Effector memory CD4-positive, alpha-beta T cell (primary cell): ENCODE results near the gene LGR4.
"Not testable (repeated sequence)": the region's sequence is repeated elsewhere in the genome, so short reads cannot be mapped to it uniquely, and the experiment has no call there.

Experiments used
- DNase-seq, 3 donors: peaks; one replicate each; pipeline ENCODE4 v3.0.0-alpha.2; 2020
- H3K27ac ChIP-seq: 2 replicates; pipeline ENCODE4 v1.7.0; 2013; ENCODE audit warnings: mild to moderate bottlenecking, low read length, moderate library complexity; ENCODE audit not compliant: insufficient read depth, poor library complexity, severe bottlenecking
- H3K27me3 ChIP-seq: replicated peaks from 2 replicates; pipeline ENCODE4 v1.7.0; 2013; ENCODE audit warnings: mild to moderate bottlenecking, low read length; ENCODE audit not compliant: insufficient read depth, control insufficient read depth, poor library complexity, severe bottlenecking
- H3K36me3 ChIP-seq: 2 replicates; pipeline ENCODE4 v1.7.0; 2013; ENCODE audit warnings: mild to moderate bottlenecking, low read length, moderate library complexity; ENCODE audit not compliant: control insufficient read depth, insufficient read depth
- H3K4me1 ChIP-seq: 2 replicates; pipeline ENCODE4 v1.7.0; 2013; ENCODE audit warnings: low read length, mild to moderate bottlenecking; ENCODE audit not compliant: control insufficient read depth, insufficient read depth, poor library complexity, severe bottlenecking
- H3K4me3 ChIP-seq: 2 replicates; pipeline ENCODE4 v1.7.0; 2013; ENCODE audit warnings: low read length, low read depth, mild to moderate bottlenecking; ENCODE audit not compliant: insufficient read depth, poor library complexity, severe bottlenecking
- H3K9me3 ChIP-seq: 2 replicates; pipeline ENCODE4 v1.7.0; 2013; ENCODE audit warnings: mild to moderate bottlenecking, low read length, moderate library complexity; ENCODE audit not compliant: control insufficient read depth

LGR4 gene

GRCh38 chr11:27354359-27354965 is 118.1 kb downstream of the LGR4 start:
- no peaks in the 10 kb centered on the region for H3K27me3 ChIP-seq
- H3K36me3 ChIP-seq, result peaks cover 5% of the 10 kb centered on the region
- no peaks in the 10 kb centered on the region for H3K4me1 ChIP-seq
- no peak overlapping the region for H3K27ac ChIP-seq
- DNase-seq, result no peak
- no peak overlapping the region for H3K4me3 ChIP-seq
- no peaks in the 10 kb centered on the region for H3K9me3 ChIP-seq

- DNase-seq, result no peak
- Histone ChIP-seq H3K4me1 (no peaks in the 10 kb centered on the region), H3K27ac (no peak overlapping the region), H3K27me3 (no peaks in the 10 kb centered on the region), H3K4me3 (no peak overlapping the region), H3K9me3 (no peaks in the 10 kb centered on the region), H3K36me3 (peaks cover 5% of the 10 kb centered on the region)
These were observed 118.8 kb downstream of the LGR4 start for GRCh38 chr11:27353593-27354358.

GRCh38 chr11:27352781-27353180 is 119.8 kb downstream of the LGR4 start:
- Histone ChIP-seq H3K4me1 (no peaks in the 10 kb centered on the region), H3K27me3 (no peaks in the 10 kb centered on the region), H3K4me3 (no peak overlapping the region), H3K9me3 (no peaks in the 10 kb centered on the region), H3K27ac (no peak overlapping the region), H3K36me3 (peaks cover 5% of the 10 kb centered on the region)
- DNase-seq, result no peak

- no peak for DNase-seq
- H3K4me3 ChIP-seq, result no peak overlapping the region
- H3K9me3 ChIP-seq, result no peaks in the 10 kb centered on the region
- H3K4me1 ChIP-seq, result no peaks in the 10 kb centered on the region
- no peak overlapping the region for H3K27ac ChIP-seq
- H3K27me3 ChIP-seq, result no peaks in the 10 kb centered on the region
- H3K36me3 ChIP-seq, result peaks cover 5% of the 10 kb centered on the region
These were observed 122.1 kb downstream of the LGR4 start for GRCh38 chr11:27350511-27350910.

DNA sequence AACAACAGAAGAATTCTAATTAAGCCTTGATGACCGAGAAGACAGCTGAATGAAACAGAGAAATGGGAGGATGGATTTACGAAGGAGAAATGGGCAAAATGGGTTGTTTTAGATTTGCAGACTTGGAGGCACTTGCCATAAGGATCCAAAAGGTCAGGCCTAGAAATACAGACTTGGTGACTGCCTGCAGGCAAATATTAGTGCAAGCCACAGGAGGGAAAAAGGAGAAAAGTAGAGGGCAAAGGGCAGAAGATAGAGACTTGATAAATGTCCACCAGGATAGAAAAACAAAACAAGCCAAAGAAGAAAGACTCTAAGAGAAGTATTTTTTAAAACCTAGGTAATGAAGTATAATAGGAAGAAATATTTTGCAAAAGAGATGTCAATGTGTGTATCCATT is 122.7 kb downstream of the LGR4 start:
- no peaks in the 10 kb centered on the region for H3K4me1 ChIP-seq
- DNase-seq, result no peak
- H3K4me3 ChIP-seq, result no peak overlapping the region
- H3K9me3 ChIP-seq, result no peaks in the 10 kb centered on the region
- no peaks in the 10 kb centered on the region for H3K27me3 ChIP-seq
- no peak overlapping the region for H3K27ac ChIP-seq
- peaks cover 5% of the 10 kb centered on the region for H3K36me3 ChIP-seq

- Histone ChIP-seq H3K4me3 (no peak overlapping the region), H3K4me1 (no peaks in the 10 kb centered on the region), H3K27me3 (no peaks in the 10 kb centered on the region), H3K27ac (no peak overlapping the region), H3K36me3 (peaks cover 5% of the 10 kb centered on the region), H3K9me3 (no peaks in the 10 kb centered on the region)
- DNase-seq, result no peak
These were observed 124.2 kb downstream of the LGR4 start for GRCh38 chr11:27348340-27348873.

DNA sequence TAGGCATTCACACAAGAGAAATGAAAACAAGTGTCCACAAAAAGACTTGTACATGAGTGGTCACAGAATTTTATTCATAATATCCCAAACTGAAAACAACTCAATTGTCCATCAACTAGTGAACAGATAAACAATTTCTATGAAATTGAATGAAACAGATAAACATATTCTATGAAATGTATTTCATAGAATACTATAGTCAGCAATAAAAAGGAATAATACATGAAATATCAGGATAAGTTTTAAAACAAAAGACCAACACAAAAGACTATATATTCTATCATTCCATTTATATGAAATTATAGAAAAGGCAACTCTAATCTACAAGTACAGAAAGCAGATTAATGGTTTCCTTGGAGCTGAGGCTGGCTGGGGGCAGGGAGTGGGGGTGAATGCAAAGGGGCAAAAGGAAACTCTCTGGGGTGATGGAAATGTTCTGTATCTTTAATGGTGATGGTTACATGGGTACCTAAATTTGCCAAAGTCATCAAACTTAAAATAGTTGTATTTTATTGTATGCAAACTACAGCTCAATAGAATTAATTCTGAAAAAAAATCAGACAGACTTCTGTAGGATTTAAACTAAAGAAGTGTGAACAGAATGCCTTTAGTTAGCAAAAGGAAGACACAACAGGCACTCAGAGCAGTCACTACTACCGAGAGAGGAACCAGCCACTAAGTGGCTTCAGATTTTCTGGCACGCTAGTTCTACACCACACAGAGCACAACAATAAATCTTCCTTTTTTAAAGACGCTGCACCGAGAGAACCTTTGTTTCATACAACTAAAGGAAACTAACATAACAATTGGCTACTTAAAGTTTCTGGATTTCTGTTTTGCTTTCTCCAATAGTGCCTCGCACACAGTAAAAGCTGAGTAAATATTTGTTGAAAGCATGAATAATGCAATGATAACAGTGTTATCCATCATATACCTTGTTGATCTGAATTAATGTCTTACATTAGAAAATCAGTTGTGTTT is 124.9 kb downstream of the LGR4 start:
- peaks cover 5% of the 10 kb centered on the region for H3K36me3 ChIP-seq
- H3K9me3 ChIP-seq, result no peaks in the 10 kb centered on the region
- no peak for DNase-seq
- H3K4me3 ChIP-seq, result no peak overlapping the region
- H3K4me1 ChIP-seq, result no peaks in the 10 kb centered on the region
- no peak overlapping the region for H3K27ac ChIP-seq
- H3K27me3 ChIP-seq, result no peaks in the 10 kb centered on the region

- Histone ChIP-seq H3K27me3 (no peaks in the 10 kb centered on the region), H3K36me3 (no peaks in the 10 kb centered on the region), H3K27ac (no peak overlapping the region), H3K9me3 (no peaks in the 10 kb centered on the region), H3K4me1 (no peaks in the 10 kb centered on the region), H3K4me3 (no peak overlapping the region)
- DNase-seq, result no peak
These were observed 132.6 kb downstream of the LGR4 start for GRCh38 chr11:27339941-27340340.

GRCh38 chr11:27334764-27335163 is 137.8 kb downstream of the LGR4 start:
- not testable (repeated sequence) for H3K27ac ChIP-seq, DNase-seq, H3K4me3 ChIP-seq, H3K4me1 ChIP-seq, H3K36me3 ChIP-seq, H3K27me3 ChIP-seq, H3K9me3 ChIP-seq
